HepG2 (cell line): ENCODE measurements around the gene RILP. TPM values are rescaled to one million over a fixed set of nuclear protein-coding genes. Genes with fewer than 3 reads are reported as not detected.

Experiments
- ATAC-seq: fragments of 200-7000 bp; cut with Tn5 transposase; 3 replicates; pipeline ENCODE4 v1.9.1; 2020; ENCODE audit warnings: mild to moderate bottlenecking, moderate library complexity
- BruUV-seq: library from RNA; stranded (reverse); fragments of 400-500 nt; replicated peaks from 2 replicates; lab custom pipeline; 2021; lab: Mats Ljungman, UMichigan
- CTCF ChIA-PET: fragments of 300-600 bp; formaldehyde crosslinking; extraction: SDS; loops from one replicate; lab custom pipeline; 2021; ENCODE audit warnings: low total read pairs, inconsistent platforms, low intra/inter-chr PET ratio; lab: Yijun Ruan, JAX
- POLR2A ChIA-PET: fragments of 350-600 bp; sonication (Branson Sonifier 250); formaldehyde crosslinking; loops from one replicate; lab custom pipeline; 2020; ENCODE audit warnings: antibody characterized with exemption, inconsistent platforms; lab: Yijun Ruan, JAX
- DNase-seq: peaks from one replicate; pipeline ENCODE4 v3.0.0-alpha.2; 2015; ENCODE audit warnings: low spot score
- FAIRE-seq: peaks from 3 replicates; lab custom pipeline; 2011; peaks lifted over from hg19 to GRCh38; lab: Jason Lieb, UNC
- H2AFZ ChIP-seq: one replicate; pipeline ENCODE4 v1.6.1; 2011; ENCODE audit warnings: low read length, inconsistent platforms
- H3K27ac ChIP-seq: fragments of 300-600 bp; 3 replicates; pipeline ENCODE4 v1.8.0; 2011; ENCODE audit warnings: mixed run types, mild to moderate bottlenecking, mixed read lengths, low read length, inconsistent platforms; ENCODE audit not compliant: insufficient read depth; ENCODE audit errors: extremely low read length
- H3K27me3 ChIP-seq, 2 experiments: fragments of 200-600 bp in 1 of 2; 2 replicates in 1 of 2; 3 replicates in 1 of 2; pipeline versions ENCODE4 v1.6.0 to v1.8.0; 2011; ENCODE audit warnings: low read length in 2 of 2, mild to moderate bottlenecking in 2 of 2, moderate library complexity in 2 of 2, inconsistent platforms in 1 of 2; ENCODE audit not compliant: insufficient read depth in 2 of 2, control insufficient read depth in 1 of 2
- H3K36me3 ChIP-seq, 2 experiments: fragments of 200-600 bp in 1 of 2; replicated peaks in 1 of 2; 2 replicates in 1 of 2; 3 replicates in 1 of 2; pipeline versions ENCODE4 v1.5.1 to v1.8.0; 2011; ENCODE audit warnings: low read length in 2 of 2, inconsistent platforms in 1 of 2; ENCODE audit not compliant: insufficient read depth in 2 of 2, control insufficient read depth in 1 of 2
- H3K4me1 ChIP-seq: 2 replicates; pipeline ENCODE4 v1.5.1; 2012; ENCODE audit warnings: low read length, inconsistent platforms; ENCODE audit not compliant: insufficient read depth
- H3K4me2 ChIP-seq: 2 replicates; pipeline ENCODE4 v1.6.0; 2011; ENCODE audit warnings: low read depth, low read length, inconsistent platforms
- H3K4me3 ChIP-seq, 3 experiments: fragments of 200-600 bp in 1 of 3; sonication (generic), shearing (Covaris generic) in 1 of 3; replicated peaks in 1 of 3; 2 replicates each; pipeline ENCODE4 v1.5.1; 2011 to 2016; ENCODE audit warnings: low read length in 3 of 3, inconsistent platforms in 2 of 3, low read depth in 2 of 3, mild to moderate bottlenecking in 2 of 3, control low read depth in 1 of 3, mixed read lengths in 1 of 3; ENCODE audit not compliant: insufficient read depth in 1 of 3
- H3K79me2 ChIP-seq: one replicate; pipeline ENCODE4 v1.6.1; 2011; ENCODE audit warnings: low read length, inconsistent platforms; ENCODE audit not compliant: insufficient read depth
- H3K9ac ChIP-seq: 2 replicates; pipeline ENCODE4 v1.6.0; 2011; ENCODE audit warnings: mild to moderate bottlenecking, low read depth, low read length, inconsistent platforms; ENCODE audit not compliant: insufficient read depth
- H3K9me3 ChIP-seq: 2 replicates; pipeline ENCODE4 v1.5.1; 2012; ENCODE audit warnings: mild to moderate bottlenecking, low read length
- H4K20me1 ChIP-seq: 2 replicates; pipeline ENCODE4 v1.6.0; 2011; ENCODE audit warnings: inconsistent platforms, mild to moderate bottlenecking, low read length, moderate library complexity; ENCODE audit not compliant: insufficient read depth
- HDAC6 ChIP-seq: fragments of 200-600 bp; sonication (generic); IDR thresholded peaks from 2 replicates; pipeline ENCODE4 v1.7.0; 2017; ENCODE audit warnings: mild to moderate bottlenecking, antibody characterized with exemption, low read length, low read depth
- IRF2 ChIP-seq: IDR thresholded peaks from 2 replicates; pipeline ENCODE4 v1.6.1; 2018; ENCODE audit warnings: missing genetic modification reagents, missing compliant biosample characterization
- JDP2 ChIP-seq: sonication (generic); formaldehyde crosslinking; IDR thresholded peaks from 2 replicates; pipeline ENCODE4 v1.8.1; 2022; ENCODE audit warnings: missing genetic modification reagents, borderline replicate concordance
- KAT2B ChIP-seq: fragments of 150-350 bp; IDR thresholded peaks from 2 replicates; pipeline ENCODE4 v1.6.1; 2014; ENCODE audit warnings: low read depth, low read length, borderline replicate concordance
- KMT2A ChIP-seq: sonication (generic); formaldehyde crosslinking; IDR thresholded peaks from 2 replicates; pipeline ENCODE4 v1.4.0; 2020; ENCODE audit warnings: missing genetic modification reagents
- MAFK ChIP-seq, 2 experiments: IDR thresholded peaks in 1 of 2; conservative IDR thresholded peaks in 1 of 2; 2 replicates each; pipeline ENCODE4 v1.6.1; 2011; ENCODE audit warnings: improper control_type of control experiment in 2 of 2, low read length in 2 of 2
- MIXL1 ChIP-seq: IDR thresholded peaks from 2 replicates; pipeline ENCODE4 v1.6.1; 2016
- NRL ChIP-seq: sonication (generic); formaldehyde crosslinking; IDR thresholded peaks from 2 replicates; pipeline ENCODE4 v1.5.0; 2020; ENCODE audit warnings: missing genetic modification reagents, mild to moderate bottlenecking, moderate library complexity, borderline replicate concordance
- ONECUT2 ChIP-seq: sonication (generic); formaldehyde crosslinking; IDR thresholded peaks from 2 replicates; pipeline ENCODE4 v1.4.0; 2020; ENCODE audit warnings: missing genetic modification reagents
- PITX1 ChIP-seq: sonication (generic); formaldehyde crosslinking; IDR thresholded peaks from 2 replicates; pipeline ENCODE4 v1.5.1; 2020; ENCODE audit warnings: mild to moderate bottlenecking, missing genetic modification reagents
- ZEB1 ChIP-seq: IDR thresholded peaks from 2 replicates; pipeline ENCODE4 v1.6.1; 2012; ENCODE audit warnings: mild to moderate bottlenecking, low read depth, inconsistent platforms; ENCODE audit not compliant: insufficient replicate concordance
- ZNF547 ChIP-seq: sonication (generic); formaldehyde crosslinking; IDR thresholded peaks from 2 replicates; pipeline ENCODE4 v1.5.1; 2020; ENCODE audit warnings: mild to moderate bottlenecking, missing genetic modification reagents
- WGBS: methylation state at CpG from one replicate; pipeline ENCODE4 v1.1.6; 2017; ENCODE audit warnings: low lambda C conversion rate; 5-methylcytosine and 5-hydroxymethylcytosine counted together
- in situ Hi-C: cut with HindIII; loops from 2 replicates; pipeline ENCODE4 v1.10.0; 2017; ENCODE audit warnings: low pct_unique_long_range_greater_than_20kb; ENCODE audit not compliant: extremely low pct_ligation_motif_present
- intact Hi-C: fragments of 100-400 bp; cut with micrococcal nuclease; formaldehyde crosslinking; loops from one replicate; pipeline ENCODE4 v1.10.0; 2022; ENCODE audit not compliant: unreplicated experiment
- polyA plus RNA-seq, 8 experiments: library from polyadenylated mRNA; depleted of rRNA in 3 of 8; stranded (reverse) in 7 of 8; unstranded in 1 of 8; fragments of >200 nt; fragmentation: Illumina TruSeq in 4 of 8; extraction: Trizol in 4 of 8; gene quantifications; 2 replicates each; pipeline versions ENCODE4 v1.2.1 to v1.2.3, GENCODE V29; 2011 to 2016; ENCODE audit warnings: low read depth in 4 of 8, missing spikeins in 1 of 8, mixed read lengths in 1 of 8; ENCODE audit not compliant: insufficient read depth in 1 of 8
- total RNA-seq, 5 experiments: library from RNA; depleted of rRNA; stranded (reverse); fragments of >200 nt; fragmentation: Illumina TruSeq; extraction: Trizol; gene quantifications; 2 replicates each; pipeline ENCODE4 v1.2.3, GENCODE V29; 2016; ENCODE audit warnings: low read depth in 1 of 5
- TF ChIP-seq, protein P1 (sequence below): IDR thresholded peaks from 2 replicates; pipeline ENCODE4 v1.6.1; 2016; ENCODE audit warnings: mild to moderate bottlenecking
- TF ChIP-seq, protein P2 (sequence below): sonication (generic); formaldehyde crosslinking; IDR thresholded peaks from 2 replicates; pipeline ENCODE4 v1.4.0; 2020; ENCODE audit warnings: missing genetic modification reagents

The RILP gene
- total and polyA plus RNA-seq, 2 of the 13 experiments (the other 11 are each of a cell fraction or from before 2014, with no cell fraction given) = 6.6 to 8.1 TPM

DNA sequence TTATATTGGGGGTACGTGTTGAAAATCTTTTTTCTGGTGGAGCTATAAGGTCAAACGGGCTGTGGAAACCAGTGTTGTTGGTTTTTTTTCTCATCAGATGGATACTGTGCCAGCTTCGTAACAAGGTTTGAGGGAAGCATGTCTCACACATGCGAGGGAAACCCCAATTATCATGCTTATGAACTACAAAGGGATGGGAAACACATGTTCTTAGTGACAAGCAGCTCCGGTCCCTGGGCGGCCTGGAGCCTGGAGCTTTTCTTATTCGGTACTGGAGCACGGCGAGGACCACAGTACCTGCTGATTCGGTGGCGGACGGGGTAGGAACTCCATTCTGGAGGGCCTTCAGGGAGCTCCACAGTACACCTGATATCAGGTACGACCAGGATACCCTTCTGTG, 33.6 kb downstream of the RILP start:
- Histone ChIP-seq H3K4me3 (no peak overlapping the region), H3K4me2 (no peak overlapping the region), H2AFZ (no peak overlapping the region), H3K36me3 (peaks cover 0 to 1% of the 10 kb centered on the region in 2 experiments; a peak in 2 of 5 replicates), H3K27ac (no peak overlapping the region), H4K20me1 (no peaks in the 10 kb centered on the region), H3K4me1 (peaks cover 35% of the 10 kb centered on the region), H3K79me2 (no peaks in the 10 kb centered on the region), H3K9ac (no peak overlapping the region), H3K27me3 (no peaks in the 10 kb centered on the region), H3K9me3 (no peaks in the 10 kb centered on the region)
- WGBS = 85% methylated on average over 13 of the region's 13 CpGs
- no peak for TF ChIP-seq NRL (CRISPR knock-in tag)
- no peak for TF ChIP-seq MIXL1
- no peak for TF ChIP-seq MAFK (conservative IDR thresholded peaks at IDR 0.05 in 1 of 2, IDR thresholded peaks at IDR 0.05 in 1 of 2; ENCODE audit: low read length in 2 of 2)
- TF ChIP-seq ZNF547 (CRISPR knock-in tag) = no peak
- no peak for TF ChIP-seq ZEB1
- TF ChIP-seq, protein P1, sequence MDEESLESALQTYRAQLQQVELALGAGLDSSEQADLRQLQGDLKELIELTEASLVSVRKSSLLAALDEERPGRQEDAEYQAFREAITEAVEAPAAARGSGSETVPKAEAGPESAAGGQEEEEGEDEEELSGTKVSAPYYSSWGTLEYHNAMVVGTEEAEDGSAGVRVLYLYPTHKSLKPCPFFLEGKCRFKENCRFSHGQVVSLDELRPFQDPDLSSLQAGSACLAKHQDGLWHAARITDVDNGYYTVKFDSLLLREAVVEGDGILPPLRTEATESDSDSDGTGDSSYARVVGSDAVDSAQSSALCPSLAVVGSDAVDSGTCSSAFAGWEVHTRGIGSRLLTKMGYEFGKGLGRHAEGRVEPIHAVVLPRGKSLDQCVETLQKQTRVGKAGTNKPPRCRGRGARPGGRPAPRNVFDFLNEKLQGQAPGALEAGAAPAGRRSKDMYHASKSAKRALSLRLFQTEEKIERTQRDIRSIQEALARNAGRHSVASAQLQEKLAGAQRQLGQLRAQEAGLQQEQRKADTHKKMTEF (CRISPR knock-in tag) = no peak
- FAIRE-seq = no peak
- ChIA-PET POLR2A (interaction anchor here (1.3 kb wide), 1 partner anchor 18 kb away, joined by 5 read pairs; no protein-coding TSS in a partner anchor), CTCF (no interaction called here)
- intact Hi-C loops (no loop called here), in situ Hi-C loops (no loop called here)
- no TSS peak for BruUV-seq
- no peak for ATAC-seq
- DNase-seq = no peak

DNA sequence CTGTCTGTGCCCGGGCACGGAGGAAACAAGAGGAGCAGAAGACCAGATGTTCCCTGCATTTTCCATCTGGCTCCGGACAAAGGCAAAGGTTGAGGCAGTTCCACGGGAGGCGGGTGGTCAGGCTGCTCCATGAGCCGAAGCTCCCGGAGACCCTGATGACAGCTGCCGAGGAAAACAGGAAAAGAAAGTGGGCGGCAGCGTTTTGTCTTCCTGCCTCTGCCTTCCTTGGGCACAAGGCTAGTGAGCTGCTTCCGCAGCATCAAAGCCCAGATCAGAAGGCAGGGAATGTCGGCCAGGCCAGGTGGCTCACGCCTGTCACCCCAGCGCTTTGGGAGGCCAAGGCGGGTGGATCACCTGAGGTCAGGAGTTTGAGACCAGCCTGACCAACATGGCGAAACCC, 37.3 kb downstream of the RILP start:
- DNase-seq (no peak), FAIRE-seq (no peak), ATAC-seq (no peak)
- BruUV-seq = no TSS peak
- Histone ChIP-seq H3K4me3 (no peak overlapping the region), H3K4me1 (peaks cover 23% of the 10 kb centered on the region), H3K79me2 (no peaks in the 10 kb centered on the region), H3K9ac (no peak overlapping the region), H3K36me3 (peaks cover 0 to 1% of the 10 kb centered on the region in 2 experiments; a peak in 2 of 5 replicates), H3K27ac (no peak overlapping the region), H3K4me2 (no peak overlapping the region), H3K9me3 (no peaks in the 10 kb centered on the region), H2AFZ (no peak overlapping the region), H4K20me1 (no peaks in the 10 kb centered on the region), H3K27me3 (no peaks in the 10 kb centered on the region)
- in situ Hi-C loops = no loop called here
- intact Hi-C loops = loop anchor here (5.0 kb wide), 1 partner anchor 460 kb away; no protein-coding TSS in a partner anchor
- 98% methylated on average over 13 of the region's 16 CpGs for WGBS
- ChIA-PET POLR2A (interaction anchor here (1.2 kb wide), 1 partner anchor 15 kb away, joined by 3 read pairs; no protein-coding TSS in a partner anchor), CTCF (no interaction called here)
- TF ChIP-seq IRF2 (CRISPR knock-in tag) = no peak
- TF ChIP-seq HDAC6 = no peak
- no peak for TF ChIP-seq KMT2A (CRISPR knock-in tag)
- TF ChIP-seq KAT2B = no peak
- TF ChIP-seq, protein P2, sequence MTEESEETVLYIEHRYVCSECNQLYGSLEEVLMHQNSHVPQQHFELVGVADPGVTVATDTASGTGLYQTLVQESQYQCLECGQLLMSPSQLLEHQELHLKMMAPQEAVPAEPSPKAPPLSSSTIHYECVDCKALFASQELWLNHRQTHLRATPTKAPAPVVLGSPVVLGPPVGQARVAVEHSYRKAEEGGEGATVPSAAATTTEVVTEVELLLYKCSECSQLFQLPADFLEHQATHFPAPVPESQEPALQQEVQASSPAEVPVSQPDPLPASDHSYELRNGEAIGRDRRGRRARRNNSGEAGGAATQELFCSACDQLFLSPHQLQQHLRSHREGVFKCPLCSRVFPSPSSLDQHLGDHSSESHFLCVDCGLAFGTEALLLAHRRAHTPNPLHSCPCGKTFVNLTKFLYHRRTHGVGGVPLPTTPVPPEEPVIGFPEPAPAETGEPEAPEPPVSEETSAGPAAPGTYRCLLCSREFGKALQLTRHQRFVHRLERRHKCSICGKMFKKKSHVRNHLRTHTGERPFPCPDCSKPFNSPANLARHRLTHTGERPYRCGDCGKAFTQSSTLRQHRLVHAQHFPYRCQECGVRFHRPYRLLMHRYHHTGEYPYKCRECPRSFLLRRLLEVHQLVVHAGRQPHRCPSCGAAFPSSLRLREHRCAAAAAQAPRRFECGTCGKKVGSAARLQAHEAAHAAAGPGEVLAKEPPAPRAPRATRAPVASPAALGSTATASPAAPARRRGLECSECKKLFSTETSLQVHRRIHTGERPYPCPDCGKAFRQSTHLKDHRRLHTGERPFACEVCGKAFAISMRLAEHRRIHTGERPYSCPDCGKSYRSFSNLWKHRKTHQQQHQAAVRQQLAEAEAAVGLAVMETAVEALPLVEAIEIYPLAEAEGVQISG (CRISPR knock-in tag) = no peak
- no peak for TF ChIP-seq ONECUT2 (CRISPR knock-in tag)
- TF ChIP-seq PITX1 (CRISPR knock-in tag) = no peak
- TF ChIP-seq JDP2 (CRISPR knock-in tag) = no peak
